Measurements from ENCODE around the gene FHAD1. TPM values are rescaled to one million over a fixed set of nuclear protein-coding genes. Genes with fewer than 3 reads are reported as not detected.
A peak's percentile ranks its signal among the peaks of the same experiment; 100 is the strongest.

FHAD1 gene
- total and polyA plus RNA-seq, 9 of the 15 experiments (the other 6 are each of a cell fraction or from before 2014, with no cell fraction given) = 0.32 to 2.1 (median 1.5) TPM; not detected in 1

DNA sequence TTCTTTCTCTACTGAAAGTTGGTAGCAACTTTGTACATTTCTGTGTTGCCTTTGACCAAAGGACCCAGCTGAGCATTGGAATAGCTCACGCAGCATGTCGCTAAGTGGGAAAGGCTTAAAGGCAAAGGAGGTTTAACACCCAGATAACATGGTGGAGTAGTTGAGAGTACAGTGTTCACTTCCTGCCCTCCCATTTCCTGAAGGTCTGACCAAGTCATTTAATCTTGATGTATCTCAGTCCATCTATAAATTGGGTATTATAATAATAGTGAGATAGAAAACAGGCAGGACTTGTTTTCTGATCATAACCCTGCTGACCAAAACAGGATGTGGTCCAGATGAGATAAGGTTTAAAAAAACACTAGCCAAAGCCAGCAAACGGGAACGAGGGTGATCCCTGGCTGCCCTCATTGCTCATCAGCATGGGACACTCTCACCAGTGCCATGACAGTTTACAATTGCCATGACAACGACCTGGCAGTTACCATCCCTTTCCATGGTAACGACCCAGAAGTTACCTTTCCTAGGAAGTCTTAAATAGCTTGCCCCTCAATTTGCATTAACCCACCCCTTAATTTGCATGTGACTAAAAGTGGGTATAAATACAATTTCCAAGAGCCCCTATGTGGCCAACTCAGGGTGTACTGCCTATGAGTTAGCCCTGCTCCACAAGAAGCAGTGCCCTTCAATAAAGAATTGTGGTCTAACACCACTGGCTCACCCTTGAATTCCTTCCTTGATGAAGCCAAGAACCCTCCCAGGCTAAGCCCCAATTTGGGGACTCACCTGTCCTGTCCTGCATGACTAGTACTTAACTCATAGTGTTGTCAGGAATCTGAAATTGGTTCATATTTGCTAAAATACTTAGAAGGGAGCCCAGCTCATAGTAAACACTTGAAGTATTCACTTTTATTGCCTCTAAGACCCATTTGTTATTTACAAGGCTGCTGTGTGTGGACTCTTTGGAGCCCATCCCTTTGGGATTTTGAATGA is 28.4 kb upstream of the FHAD1 start (continued):
- TF ChIP-seq HNRNPL (IDR thresholded peaks at IDR 0.05; ENCODE audit: low read depth, low read length) = no peak
- no peak for TF ChIP-seq ZNF217 (CRISPR knock-in tag; IDR thresholded peaks at IDR 0.05)
- TF ChIP-seq ATF1 (CRISPR knock-in tag; IDR thresholded peaks at IDR 0.05) = no peak
- peak; percentile 59 for TF ChIP-seq ATF1 (tag; IDR thresholded peaks at IDR 0.05)
- TF ChIP-seq, protein P1, sequence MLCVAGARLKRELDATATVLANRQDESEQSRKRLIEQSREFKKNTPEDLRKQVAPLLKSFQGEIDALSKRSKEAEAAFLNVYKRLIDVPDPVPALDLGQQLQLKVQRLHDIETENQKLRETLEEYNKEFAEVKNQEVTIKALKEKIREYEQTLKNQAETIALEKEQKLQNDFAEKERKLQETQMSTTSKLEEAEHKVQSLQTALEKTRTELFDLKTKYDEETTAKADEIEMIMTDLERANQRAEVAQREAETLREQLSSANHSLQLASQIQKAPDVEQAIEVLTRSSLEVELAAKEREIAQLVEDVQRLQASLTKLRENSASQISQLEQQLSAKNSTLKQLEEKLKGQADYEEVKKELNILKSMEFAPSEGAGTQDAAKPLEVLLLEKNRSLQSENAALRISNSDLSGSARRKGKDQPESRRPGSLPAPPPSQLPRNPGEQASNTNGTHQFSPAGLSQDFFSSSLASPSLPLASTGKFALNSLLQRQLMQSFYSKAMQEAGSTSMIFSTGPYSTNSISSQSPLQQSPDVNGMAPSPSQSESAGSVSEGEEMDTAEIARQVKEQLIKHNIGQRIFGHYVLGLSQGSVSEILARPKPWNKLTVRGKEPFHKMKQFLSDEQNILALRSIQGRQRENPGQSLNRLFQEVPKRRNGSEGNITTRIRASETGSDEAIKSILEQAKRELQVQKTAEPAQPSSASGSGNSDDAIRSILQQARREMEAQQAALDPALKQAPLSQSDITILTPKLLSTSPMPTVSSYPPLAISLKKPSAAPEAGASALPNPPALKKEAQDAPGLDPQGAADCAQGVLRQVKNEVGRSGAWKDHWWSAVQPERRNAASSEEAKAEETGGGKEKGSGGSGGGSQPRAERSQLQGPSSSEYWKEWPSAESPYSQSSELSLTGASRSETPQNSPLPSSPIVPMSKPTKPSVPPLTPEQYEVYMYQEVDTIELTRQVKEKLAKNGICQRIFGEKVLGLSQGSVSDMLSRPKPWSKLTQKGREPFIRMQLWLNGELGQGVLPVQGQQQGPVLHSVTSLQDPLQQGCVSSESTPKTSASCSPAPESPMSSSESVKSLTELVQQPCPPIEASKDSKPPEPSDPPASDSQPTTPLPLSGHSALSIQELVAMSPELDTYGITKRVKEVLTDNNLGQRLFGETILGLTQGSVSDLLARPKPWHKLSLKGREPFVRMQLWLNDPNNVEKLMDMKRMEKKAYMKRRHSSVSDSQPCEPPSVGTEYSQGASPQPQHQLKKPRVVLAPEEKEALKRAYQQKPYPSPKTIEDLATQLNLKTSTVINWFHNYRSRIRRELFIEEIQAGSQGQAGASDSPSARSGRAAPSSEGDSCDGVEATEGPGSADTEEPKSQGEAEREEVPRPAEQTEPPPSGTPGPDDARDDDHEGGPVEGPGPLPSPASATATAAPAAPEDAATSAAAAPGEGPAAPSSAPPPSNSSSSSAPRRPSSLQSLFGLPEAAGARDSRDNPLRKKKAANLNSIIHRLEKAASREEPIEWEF (CRISPR knock-in tag; IDR thresholded peaks at IDR 0.05) = 0 out of 2 replicates have a peak, but pooled peaks have one; percentile 34
- TF ChIP-seq, protein P2, sequence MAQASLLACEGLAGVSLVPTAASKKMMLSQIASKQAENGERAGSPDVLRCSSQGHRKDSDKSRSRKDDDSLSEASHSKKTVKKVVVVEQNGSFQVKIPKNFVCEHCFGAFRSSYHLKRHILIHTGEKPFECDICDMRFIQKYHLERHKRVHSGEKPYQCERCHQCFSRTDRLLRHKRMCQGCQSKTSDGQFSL (CRISPR knock-in tag; IDR thresholded peaks at IDR 0.05) = no peak
- TF ChIP-seq, protein P2 (tag; IDR thresholded peaks at IDR 0.05) = no peak
- peak; percentile 94 for TF ChIP-seq ZNF584 (CRISPR knock-in tag; IDR thresholded peaks at IDR 0.05; ENCODE audit: low read depth)
- TF ChIP-seq ESRRB (CRISPR knock-in tag; IDR thresholded peaks at IDR 0.05; ENCODE audit: borderline replicate concordance) = no peak
- peak; percentile 42 for TF ChIP-seq TCF3 (CRISPR knock-in tag; IDR thresholded peaks at IDR 0.05)
- TF ChIP-seq, protein P3, sequence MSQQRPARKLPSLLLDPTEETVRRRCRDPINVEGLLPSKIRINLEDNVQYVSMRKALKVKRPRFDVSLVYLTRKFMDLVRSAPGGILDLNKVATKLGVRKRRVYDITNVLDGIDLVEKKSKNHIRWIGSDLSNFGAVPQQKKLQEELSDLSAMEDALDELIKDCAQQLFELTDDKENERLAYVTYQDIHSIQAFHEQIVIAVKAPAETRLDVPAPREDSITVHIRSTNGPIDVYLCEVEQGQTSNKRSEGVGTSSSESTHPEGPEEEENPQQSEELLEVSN (IDR thresholded peaks at IDR 0.05; ENCODE audit: borderline replicate concordance in 1 of 2, extremely low read depth in 1 of 2, insufficient read depth in 1 of 2, insufficient read length in 1 of 2, low read depth in 1 of 2, low read length in 1 of 2, poor library complexity in 1 of 2, severe bottlenecking in 1 of 2) = peak in 1 of 2 experiments; percentile 29
- no peak for TF ChIP-seq FIP1L1 (IDR thresholded peaks at IDR 0.05; ENCODE audit: low read depth, low read length, poor library complexity, severe bottlenecking)
- TF ChIP-seq SLC30A9 (CRISPR knock-in tag; IDR thresholded peaks at IDR 0.05) = no peak
- peak in 1 of 2 experiments; percentile 63; a peak in 2 of 4 replicates for TF ChIP-seq TRIM24 (IDR thresholded peaks at IDR 0.05)
- peak; percentile 79 for TF ChIP-seq MXI1 (IDR thresholded peaks at IDR 0.05; ENCODE audit: low read depth, low read length)
- TF ChIP-seq FOXM1 (IDR thresholded peaks at IDR 0.05; ENCODE audit: low read depth) = peak; percentile 88
- TF ChIP-seq FOXM1 (CRISPR knock-in tag; IDR thresholded peaks at IDR 0.05; ENCODE audit: low read depth) = no peak
- TF ChIP-seq, protein P4, sequence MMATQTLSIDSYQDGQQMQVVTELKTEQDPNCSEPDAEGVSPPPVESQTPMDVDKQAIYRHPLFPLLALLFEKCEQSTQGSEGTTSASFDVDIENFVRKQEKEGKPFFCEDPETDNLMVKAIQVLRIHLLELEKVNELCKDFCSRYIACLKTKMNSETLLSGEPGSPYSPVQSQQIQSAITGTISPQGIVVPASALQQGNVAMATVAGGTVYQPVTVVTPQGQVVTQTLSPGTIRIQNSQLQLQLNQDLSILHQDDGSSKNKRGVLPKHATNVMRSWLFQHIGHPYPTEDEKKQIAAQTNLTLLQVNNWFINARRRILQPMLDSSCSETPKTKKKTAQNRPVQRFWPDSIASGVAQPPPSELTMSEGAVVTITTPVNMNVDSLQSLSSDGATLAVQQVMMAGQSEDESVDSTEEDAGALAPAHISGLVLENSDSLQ (IDR thresholded peaks at IDR 0.05) = peak; percentile 40; the same call in 1 of the 2 replicates

Data from K562 (cell line).